HCT116 (cell line): ENCODE results near the gene PDE7B. TPM values are rescaled to one million over a fixed set of nuclear protein-coding genes. Genes with fewer than 3 reads are reported as not detected.

ENCODE experiments used
- ATAC-seq: fragments of 200-7000 bp; cut with Tn5 transposase; 2 replicates; pipeline ENCODE4 v1.9.1; 2020; ENCODE audit warnings: mild to moderate bottlenecking, moderate library complexity
- BruUV-seq: library from RNA; stranded (reverse); fragments of 400-500 nt; replicated peaks from 2 replicates; lab custom pipeline; 2021; lab: Mats Ljungman, UMichigan
- CTCF ChIA-PET: fragments of 300-600 bp; sonication (Branson Sonifier 250); formaldehyde crosslinking; loops from one replicate; lab custom pipeline; 2021; ENCODE audit warnings: antibody characterized with exemption; lab: Charles Lee
- POLR2A ChIA-PET: fragments of 300-600, 350-600 bp; sonication (Branson Sonifier 250); formaldehyde crosslinking; loops from one replicate; lab custom pipeline; 2021; ENCODE audit warnings: antibody characterized with exemption; lab: Charles Lee
- RAD21 ChIA-PET, 2 experiments: fragments of 300-600 bp; sonication (Branson Sonifier 250); formaldehyde crosslinking; loops; one replicate each; lab custom pipeline; 2023; ENCODE audit warnings: low total read pairs in 2 of 2; ENCODE audit not compliant: uncharacterized antibody in 2 of 2, unreplicated experiment in 2 of 2, low non-redundant PET in 1 of 2; lab: Charles Lee
- DNase-seq: peaks from one replicate; pipeline ENCODE4 v3.0.0-alpha.2; 2010; ENCODE audit warnings: low read depth, low spot score
- H2AFZ ChIP-seq: fragments of 200-600 bp; shearing (Covaris generic), sonication (generic); 2 replicates; pipeline ENCODE4 v1.6.1; 2017; ENCODE audit warnings: low read depth, mixed run types, mixed read lengths, antibody characterized with exemption, low read length; ENCODE audit not compliant: poor library complexity, severe bottlenecking
- H3K27ac ChIP-seq: 2 replicates; pipeline ENCODE4 v1.5.1; 2012; ENCODE audit warnings: low read depth, low read length
- H3K27me3 ChIP-seq: fragments of 200-600 bp; sonication (generic); 2 replicates; pipeline ENCODE4 v1.6.1; 2016; ENCODE audit warnings: mixed run types, low read length, mixed read lengths; ENCODE audit not compliant: insufficient read depth
- H3K36me3 ChIP-seq, 2 experiments: fragments of 200-500 bp in 1 of 2; fragments of 200-600 bp in 1 of 2; sonication (Bioruptor generic) in 1 of 2; sonication (generic) in 1 of 2; 2 replicates each; pipeline versions ENCODE4 v1.5.1 to v1.6.1; 2014 to 2016; ENCODE audit warnings: low read length in 2 of 2, inconsistent platforms in 1 of 2, mixed read lengths in 1 of 2, mixed run types in 1 of 2; ENCODE audit not compliant: insufficient read depth in 2 of 2, control insufficient read depth in 1 of 2
- H3K4me1 ChIP-seq, 2 experiments: fragments of 200-600 bp in 1 of 2; sonication (generic) in 1 of 2; 2 replicates each; pipeline versions ENCODE4 v1.5.1 to v1.6.1; 2012 to 2017; ENCODE audit warnings: low read length in 2 of 2, inconsistent platforms in 1 of 2, mild to moderate bottlenecking in 1 of 2, mixed read lengths in 1 of 2, mixed run types in 1 of 2, moderate library complexity in 1 of 2; ENCODE audit not compliant: insufficient read depth in 2 of 2, control insufficient read depth in 1 of 2
- H3K4me2 ChIP-seq: fragments of 200-600 bp; sonication (generic); 2 replicates; pipeline ENCODE4 v1.6.1; 2017; ENCODE audit warnings: mixed run types, low read length, mixed read lengths
- H3K4me3 ChIP-seq, 2 experiments: fragments of 200-600 bp in 1 of 2; sonication (generic) in 1 of 2; replicated peaks in 1 of 2; 2 replicates each; pipeline ENCODE4 v1.5.1; 2011 to 2016; ENCODE audit warnings: low read length in 2 of 2, control low read depth in 1 of 2, low read depth in 1 of 2, mild to moderate bottlenecking in 1 of 2, mixed read lengths in 1 of 2, mixed run types in 1 of 2
- H3K79me2 ChIP-seq: fragments of 200-600 bp; sonication (generic); 2 replicates; pipeline ENCODE4 v1.6.1; 2017; ENCODE audit warnings: mild to moderate bottlenecking, mixed run types, low read length, moderate library complexity, mixed read lengths; ENCODE audit not compliant: insufficient read depth
- H3K9ac ChIP-seq: fragments of 200-600 bp; sonication (generic); 2 replicates; pipeline ENCODE4 v1.6.1; 2016; ENCODE audit warnings: low read length, mixed read lengths
- H3K9me2 ChIP-seq: fragments of 200-600 bp; sonication (generic), shearing (Covaris generic); 2 replicates; pipeline ENCODE4 v1.6.1; 2017; ENCODE audit warnings: mixed run types, mild to moderate bottlenecking, moderate library complexity; ENCODE audit not compliant: insufficient read depth
- H3K9me3 ChIP-seq, 2 experiments: fragments of 200-500 bp in 1 of 2; fragments of 200-600 bp in 1 of 2; sonication (Bioruptor generic) in 1 of 2; sonication (generic) in 1 of 2; 2 replicates each; pipeline ENCODE4 v1.6.1; 2014 to 2017; ENCODE audit warnings: low read length in 2 of 2, mixed read lengths in 2 of 2, inconsistent platforms in 1 of 2, low read depth in 1 of 2, mild to moderate bottlenecking in 1 of 2, mixed run types in 1 of 2, moderate library complexity in 1 of 2; ENCODE audit not compliant: control insufficient read depth in 1 of 2, insufficient read depth in 1 of 2
- H4K20me1 ChIP-seq: fragments of 200-600 bp; sonication (generic), shearing (Covaris generic); 2 replicates; pipeline ENCODE4 v1.6.1; 2017; ENCODE audit warnings: mixed run types, mild to moderate bottlenecking, moderate library complexity; ENCODE audit not compliant: insufficient read depth
- ATF3 ChIP-seq: IDR thresholded peaks from 2 replicates; pipeline ENCODE4 v1.6.1; 2012
- CEBPB ChIP-seq: IDR thresholded peaks from 2 replicates; pipeline ENCODE4 v1.6.1; 2012; ENCODE audit warnings: low read depth
- CTCF ChIP-seq, 3 experiments: fragments of 200-600 bp in 1 of 3; sonication (generic) in 1 of 3; IDR thresholded peaks in 2 of 3; conservative IDR thresholded peaks in 1 of 3; 2 replicates each; pipeline ENCODE4 v1.5.1; 2012 to 2017; ENCODE audit warnings: low read depth in 2 of 3, low read length in 2 of 3, antibody characterized with exemption in 1 of 3, borderline replicate concordance in 1 of 3, control low read depth in 1 of 3, mild to moderate bottlenecking in 1 of 3, mixed read lengths in 1 of 3, mixed run types in 1 of 3, moderate library complexity in 1 of 3; ENCODE audit not compliant: insufficient read depth in 1 of 3
- EGR1 ChIP-seq: IDR thresholded peaks from 2 replicates; pipeline ENCODE4 v1.6.1; 2012; ENCODE audit warnings: low read depth
- EZH2 ChIP-seq: fragments of 200-600 bp; sonication (generic); IDR thresholded peaks from 2 replicates; pipeline ENCODE4 v1.6.1; 2017; ENCODE audit warnings: antibody characterized with exemption, mixed run types
- FOSL1 ChIP-seq: IDR thresholded peaks from 2 replicates; pipeline ENCODE4 v1.6.1; 2012; ENCODE audit warnings: low read depth
- RAD21 ChIP-seq: IDR thresholded peaks from 2 replicates; pipeline ENCODE4 v1.6.1; 2012; ENCODE audit warnings: low read depth, mild to moderate bottlenecking
- TCF7L2 ChIP-seq: IDR thresholded peaks from 2 replicates; pipeline ENCODE4 v1.7.0; 2011; ENCODE audit warnings: borderline replicate concordance, inconsistent platforms; ENCODE audit not compliant: insufficient read depth, insufficient read length; ENCODE audit errors: extremely low read depth
- ZNF274 ChIP-seq: fragments of 200-500 bp; sonication (Bioruptor generic); IDR thresholded peaks from 2 replicates; pipeline ENCODE4 v1.6.1; 2014; ENCODE audit warnings: mild to moderate bottlenecking, low read depth, low read length, inconsistent platforms
- intact Hi-C: fragments of 100-400 bp; cut with micrococcal nuclease; formaldehyde crosslinking; loops from 2 replicates; pipeline ENCODE4 v1.10.0; 2022
- total RNA-seq: library from RNA; stranded (reverse); gene quantifications from one replicate; pipeline ENCODE4 v1.2.1, GENCODE V29; 2021; ENCODE audit not compliant: unreplicated experiment

PDE7B gene
- total RNA-seq, 1 experiment from 2014 or later = 0.61 TPM

- Histone ChIP-seq H3K27me3 (no peaks in the 10 kb centered on the region), H3K4me1 (peaks cover 0 to 7% of the 10 kb centered on the region in 2 experiments; a peak in 1 of 4 replicates), H3K4me3 (no peak overlapping the region), H3K27ac (no peak overlapping the region), H3K4me2 (peak overlapping the region; percentile 58; the same call in 1 of the 2 replicates), H3K9ac (no peak overlapping the region), H4K20me1 (no peaks in the 10 kb centered on the region), H3K79me2 (no peaks in the 10 kb centered on the region), H3K36me3 (no peaks in the 10 kb centered on the region; a peak in 1 of 4 replicates), H3K9me3 (no peaks in the 10 kb centered on the region), H3K9me2 (no peaks in the 10 kb centered on the region), H2AFZ (peak overlapping the region; percentile 94)
- POLR2A ChIA-PET = no interaction called here
- TF ChIP-seq CTCF (IDR thresholded peaks at IDR 0.05 in 2 of 3, conservative IDR thresholded peaks at IDR 0.05 in 1 of 3; ENCODE audit: borderline replicate concordance in 1 of 3, insufficient read depth in 1 of 3, low read depth in 2 of 3, low read length in 2 of 3) (no peak), ZNF274 (no peak), EZH2 (no peak), FOSL1 (no peak)
- RAD21 ChIA-PET = no interaction called here
- BruUV-seq = no TSS peak
- DNase-seq = no peak
- no peak for ATAC-seq
- CTCF ChIA-PET = interaction anchor here (1.1 to 1.5 kb wide), 10 partner anchors 92 to 754 kb away, joined by 3 to 21 read pairs (median 4); no protein-coding TSS in a partner anchor
- intact Hi-C loops = loop anchor here (5.0 to 10.0 kb wide), 2 partner anchors 303 to 471 kb away; no protein-coding TSS in a partner anchor
Measured at GRCh38 chr6:136225496-136225895, 374.0 kb downstream of the PDE7B start.

- no peak overlapping the region for H3K9ac ChIP-seq
- POLR2A ChIA-PET = no interaction called here
Measured at GRCh38 chr6:136226027-136226673, 374.6 kb downstream of the PDE7B start.

More at GRCh38 chr6:136226027-136226673, 374.6 kb downstream of the PDE7B start:
- Histone ChIP-seq H2AFZ (peak overlapping the region; percentile 94), H3K9me3 (no peaks in the 10 kb centered on the region), H3K79me2 (no peaks in the 10 kb centered on the region), H3K27ac (no peak overlapping the region), H3K9me2 (no peaks in the 10 kb centered on the region), H3K4me3 (peak overlapping the region in 1 of 2 experiments; percentile 23; a peak in 1 of 4 replicates), H3K4me1 (peaks cover 0 to 7% of the 10 kb centered on the region in 2 experiments; a peak in 1 of 4 replicates), H3K27me3 (no peaks in the 10 kb centered on the region), H4K20me1 (no peaks in the 10 kb centered on the region), H3K36me3 (no peaks in the 10 kb centered on the region; a peak in 1 of 4 replicates), H3K4me2 (peak overlapping the region; percentile 58)
- ChIA-PET CTCF (interaction anchor here (1.0 to 1.5 kb wide), 12 partner anchors 91 to 775 kb away, joined by 3 to 21 read pairs (median 4); no protein-coding TSS in a partner anchor), RAD21 (interaction anchor here in 1 of 2 experiments (1.0 kb wide), 1 partner anchor 316 kb away, joined by 3 read pairs; no protein-coding TSS in a partner anchor)
- DNase-seq = peak; percentile 36
- TF ChIP-seq ATF3 (no peak), TCF7L2 (no peak), CTCF (IDR thresholded peaks at IDR 0.05 in 2 of 3, conservative IDR thresholded peaks at IDR 0.05 in 1 of 3; ENCODE audit: borderline replicate concordance in 1 of 3, insufficient read depth in 1 of 3, low read depth in 2 of 3, low read length in 2 of 3) (peak; percentile 93 to 100 (median 99)), CEBPB (peak; percentile 82; the same call in 1 of the 2 replicates), RAD21 (peak; percentile 99), FOSL1 (no peak), EZH2 (no peak), ZNF274 (no peak), EGR1 (no peak)
- peak; percentile 89 for ATAC-seq
- intact Hi-C loops = loop anchor here (1.0 to 10.0 kb wide), 7 partner anchors 194 to 775 kb away; no protein-coding TSS in a partner anchor
- no TSS peak for BruUV-seq
